ENCODE results near the gene ENG. TPM values are rescaled to one million over a fixed set of nuclear protein-coding genes. Genes with fewer than 3 reads are reported as not detected.

Gene ENG
- total RNA-seq, 4 donors from 2014 or later, result 45.6 to 115 (median 51.1) TPM

GRCh38 chr9:127835991-127836516 lies 18.4 kb downstream of the ENG start:
- no peaks in the 10 kb centered on the region for H3K27me3 ChIP-seq
- DNase-seq, result no peak
- 55 to 56% methylated on average over 5 to 17 of the region's 17 CpGs for WGBS, 2 donors
- TF ChIP-seq POLR2A (IDR thresholded peaks at IDR 0.05) (no peak), CTCF (IDR thresholded peaks at IDR 0.05) (no peak)
- no peaks in the 10 kb centered on the region for H3K36me3 ChIP-seq
- peak overlapping the region; percentile 63 to 80 (median 72) for H3K27ac ChIP-seq
- peaks cover 36 to 75% of the 10 kb centered on the region in 2 donors for H3K4me1 ChIP-seq
- H3K9me3 ChIP-seq, result no peaks in the 10 kb centered on the region
- no peak overlapping the region for H3K4me3 ChIP-seq (replicated peaks in 1 of 3)
- intact Hi-C loops (cut with DNase I), result no loop called here

DNA sequence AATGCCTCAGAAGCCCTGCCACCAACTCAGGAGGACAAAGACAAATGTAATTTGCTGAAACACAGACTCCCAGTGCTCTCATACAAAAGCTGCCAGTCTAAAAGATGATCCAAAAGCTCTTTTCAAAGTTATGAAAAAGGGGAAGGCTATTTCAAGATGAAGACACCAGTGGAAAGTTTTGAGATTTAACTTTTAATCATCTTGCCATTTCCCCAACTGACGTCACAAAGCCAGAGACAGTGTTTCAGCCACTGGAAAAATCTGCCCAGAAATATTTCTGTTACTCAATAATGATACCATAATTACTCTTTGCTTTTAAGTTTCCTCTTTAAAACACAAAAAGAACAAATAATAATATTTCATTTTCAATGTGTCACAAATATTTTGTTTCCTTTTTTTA lies 20.9 kb downstream of the ENG start:
- 58 to 76% methylated on average over 1 of the region's 1 CpG for WGBS, 2 donors
- H3K4me1 ChIP-seq, result peaks cover 41 to 74% of the 10 kb centered on the region in 2 donors
- intact Hi-C loops (cut with DNase I), result no loop called here

GRCh38 chr9:127832248-127832647 lies 22.2 kb downstream of the ENG start:
- intact Hi-C loops (cut with DNase I), result no loop called here
- 45 to 47% methylated on average over 7 of the region's 7 CpGs for WGBS, 2 donors
- Histone ChIP-seq H3K27ac (peak overlapping the region; percentile 52 to 80 (median 62)), H3K36me3 (no peaks in the 10 kb centered on the region), H3K4me1 (peaks cover 38 to 69% of the 10 kb centered on the region in 2 donors), H3K9me3 (no peaks in the 10 kb centered on the region), H3K27me3 (no peaks in the 10 kb centered on the region), H3K4me3 (replicated peaks in 1 of 3) (no peak overlapping the region)
- DNase-seq, result peak; percentile 76 to 81
- TF ChIP-seq CTCF (IDR thresholded peaks at IDR 0.05) (no peak), POLR2A (IDR thresholded peaks at IDR 0.05) (no peak)

More for the DNA sequence above, 20.9 kb downstream of the ENG start:
- DNase-seq, result no peak
- Histone ChIP-seq H3K36me3 (no peaks in the 10 kb centered on the region), H3K4me3 (replicated peaks in 1 of 3) (no peak overlapping the region), H3K9me3 (no peaks in the 10 kb centered on the region), H3K27me3 (no peaks in the 10 kb centered on the region), H3K27ac (peak overlapping the region in 2 of 3 donors; percentile 72 to 80)
- TF ChIP-seq CTCF (IDR thresholded peaks at IDR 0.05) (no peak), POLR2A (IDR thresholded peaks at IDR 0.05) (no peak)

GRCh38 chr9:127829205-127829906 lies 25.1 kb downstream of the ENG start:
- DNase-seq, result no peak
- H3K9me3 ChIP-seq, result no peaks in the 10 kb centered on the region
- H3K4me1 ChIP-seq, result peaks cover 20 to 66% of the 10 kb centered on the region in 2 donors
- intact Hi-C loops (cut with DNase I), result no loop called here
- no peaks in the 10 kb centered on the region for H3K27me3 ChIP-seq
- TF ChIP-seq CTCF (IDR thresholded peaks at IDR 0.05), result no peak
- TF ChIP-seq POLR2A (IDR thresholded peaks at IDR 0.05), result no peak
- peak overlapping the region in 2 of 3 donors; percentile 33 to 51 for H3K27ac ChIP-seq
- WGBS, 2 donors, result 83 to 84% methylated on average over 6 of the region's 6 CpGs
- peaks cover 7% of the 10 kb centered on the region in 2 donors for H3K36me3 ChIP-seq
- no peak overlapping the region for H3K4me3 ChIP-seq (replicated peaks in 1 of 3)
